Skin of body (tissue), 2 donors: ENCODE measurements around the gene DNAJC5G. TPM values are rescaled to one million over a fixed set of nuclear protein-coding genes. Genes with fewer than 3 reads are reported as not detected.
"Not testable (repeated sequence)": the region's sequence is repeated elsewhere in the genome, so short reads cannot be mapped to it uniquely, and the experiment has no call there.

ENCODE experiments used
- DNase-seq: peaks from one replicate; lab custom pipeline; 2025; lab: John Stamatoyannopoulos, UW
- total RNA-seq: library from RNA; depleted of rRNA; stranded (reverse); fragments of >200 nt; gene quantifications from one replicate; pipeline ENCODE4 v1.2.3, GENCODE V29; 2014

The DNAJC5G gene
- total RNA-seq, 1 donor from 2014 or later: not detected

GRCh38 chr2:27251766-27252165, 23.5 kb upstream of the DNAJC5G start:
- no peak for DNase-seq

DNA sequence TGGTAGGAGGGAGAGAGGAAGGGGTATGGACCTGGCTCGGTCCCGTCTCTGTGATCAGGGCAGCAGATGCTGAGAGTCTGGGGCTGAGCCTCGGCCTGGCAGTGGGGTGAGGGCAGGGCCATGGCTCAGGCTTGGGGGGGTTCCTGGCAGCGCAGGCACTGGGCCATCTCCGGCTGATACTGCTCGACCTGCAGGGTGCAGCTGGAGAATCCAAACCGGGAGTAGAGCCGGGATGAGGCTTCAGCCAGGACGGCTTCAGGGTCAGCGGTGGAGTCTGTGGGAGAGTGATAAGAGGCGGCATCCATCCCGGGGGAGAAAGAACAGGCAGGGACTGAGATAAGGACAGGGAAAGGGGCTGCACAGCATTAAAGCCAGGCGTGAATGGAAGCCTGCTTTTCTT, 20.0 kb upstream of the DNAJC5G start:
- no peak for DNase-seq

DNA sequence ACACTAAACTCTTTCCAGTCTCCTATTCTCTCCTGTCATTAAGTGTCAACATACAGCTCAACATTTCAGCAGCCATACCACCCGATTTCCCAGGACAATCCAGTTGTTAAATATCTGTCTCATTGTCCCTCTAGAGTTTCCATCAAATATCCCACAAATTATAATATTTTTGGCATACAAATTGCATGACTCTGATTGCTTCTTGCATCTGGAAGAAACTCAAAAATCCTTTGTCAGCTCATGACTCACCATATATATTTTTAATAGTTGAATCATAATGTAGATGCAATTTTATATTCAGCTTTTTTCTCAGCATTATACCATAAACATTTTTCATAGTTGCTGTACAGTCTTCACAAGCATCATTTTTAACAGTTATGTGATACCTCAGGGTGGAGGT, 19.6 kb upstream of the DNAJC5G start:
- no peak for DNase-seq

GRCh38 chr2:27256855-27257454, 18.3 kb upstream of the DNAJC5G start:
- DNase-seq: no peak

GRCh38 chr2:27258051-27258450, 17.2 kb upstream of the DNAJC5G start:
- no peak for DNase-seq

GRCh38 chr2:27261241-27261925, 13.8 kb upstream of the DNAJC5G start:
- no peak for DNase-seq

- DNase-seq: no peak
Observed at GRCh38 chr2:27261926-27262298, 13.3 kb upstream of the DNAJC5G start.

DNA sequence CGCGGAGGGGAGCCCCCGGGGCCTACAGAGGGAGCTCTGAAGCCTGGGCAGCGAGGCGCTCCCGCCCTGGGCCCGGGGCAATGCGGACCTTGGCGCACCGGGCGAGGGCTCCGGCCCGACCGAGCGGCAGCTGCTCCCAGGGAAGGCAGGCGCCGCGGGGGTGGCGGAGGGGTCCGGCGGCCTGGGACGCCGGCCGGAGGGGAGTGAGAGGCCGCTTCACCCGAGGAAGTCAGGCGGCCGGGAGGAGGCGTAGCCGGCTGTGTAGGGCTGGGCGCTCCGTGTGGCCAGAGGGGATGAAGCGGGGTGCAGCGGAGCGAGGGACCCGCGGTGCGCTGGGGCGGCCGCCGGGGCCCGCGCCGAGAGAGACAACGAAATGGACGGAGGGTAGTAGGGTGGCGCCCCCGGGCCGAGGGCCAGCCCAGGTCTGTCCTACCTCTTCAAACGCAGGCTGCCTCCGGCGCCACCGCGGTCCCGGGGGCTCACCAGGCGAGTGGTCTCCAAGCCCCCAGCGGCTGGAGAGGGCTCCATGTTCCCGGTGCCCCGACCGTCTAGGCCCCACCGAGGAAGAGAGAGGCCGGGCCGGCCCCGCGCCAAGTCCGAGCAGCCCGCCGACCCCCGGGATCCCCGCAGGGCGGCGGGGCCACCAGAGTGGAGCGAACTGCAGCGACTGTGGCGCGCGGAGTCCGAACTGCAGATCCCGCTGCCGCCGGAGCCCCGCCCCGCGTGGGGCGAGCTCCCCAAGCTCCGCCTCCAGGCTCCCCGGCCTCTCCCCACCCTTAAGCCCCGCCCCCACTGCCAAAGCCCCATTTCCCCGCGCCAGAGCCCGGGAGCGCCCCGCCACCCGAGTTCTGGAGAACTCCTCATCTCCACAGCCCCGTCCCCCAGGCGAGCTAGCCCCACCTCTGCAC, 12.6 kb upstream of the DNAJC5G start, which contains the start of gene SLC30A3:
SLC30A3 (minus strand) TSS at position 669 of the 908 bp plus-strand sequence; CDS start at position 528, 141 bp downstream.
- no peak for DNase-seq

- no peak for DNase-seq
Observed at GRCh38 chr2:27263287-27264252, 11.7 kb upstream of the DNAJC5G start.

GRCh38 chr2:27264253-27264752, 10.9 kb upstream of the DNAJC5G start:
- no peak for DNase-seq

DNA sequence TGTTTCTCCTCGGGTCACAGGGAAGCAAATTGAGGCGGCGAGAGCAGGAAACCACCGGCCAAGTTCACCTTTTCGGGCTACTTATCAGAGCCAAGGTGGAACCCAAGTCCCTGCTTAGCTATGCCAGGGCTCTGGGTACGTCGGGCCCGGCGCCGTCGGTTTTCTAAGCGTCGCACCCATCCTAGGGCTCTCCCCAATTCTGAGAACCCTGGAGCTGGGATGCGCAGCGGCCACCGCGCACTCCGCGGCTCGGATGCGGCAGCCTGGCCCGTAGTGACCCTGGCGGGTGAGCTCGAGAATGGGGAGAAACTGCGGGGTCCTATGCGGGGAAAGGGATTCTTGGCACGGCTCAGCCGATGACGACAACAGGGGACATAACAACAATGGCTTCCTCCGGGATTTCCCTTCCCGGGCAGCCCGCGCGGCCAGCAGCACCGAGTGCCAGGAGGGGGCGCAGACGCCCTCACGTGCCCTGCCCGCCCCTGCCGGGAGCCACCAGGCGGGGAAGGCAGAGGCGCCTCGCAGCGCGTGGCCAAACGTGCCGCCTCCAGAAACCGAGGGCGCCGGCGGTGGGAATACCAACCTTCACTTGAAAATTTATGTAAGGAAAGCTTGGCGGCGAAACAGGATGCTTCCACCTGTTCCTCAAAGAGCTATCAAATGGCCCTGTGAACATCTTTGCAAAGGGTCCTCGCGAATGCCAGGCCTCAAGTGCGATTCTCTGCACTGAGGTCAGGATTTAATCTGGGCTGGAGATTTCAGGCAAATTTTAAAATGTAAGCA, 10.3 kb upstream of the DNAJC5G start:
- DNase-seq: no peak

DNA sequence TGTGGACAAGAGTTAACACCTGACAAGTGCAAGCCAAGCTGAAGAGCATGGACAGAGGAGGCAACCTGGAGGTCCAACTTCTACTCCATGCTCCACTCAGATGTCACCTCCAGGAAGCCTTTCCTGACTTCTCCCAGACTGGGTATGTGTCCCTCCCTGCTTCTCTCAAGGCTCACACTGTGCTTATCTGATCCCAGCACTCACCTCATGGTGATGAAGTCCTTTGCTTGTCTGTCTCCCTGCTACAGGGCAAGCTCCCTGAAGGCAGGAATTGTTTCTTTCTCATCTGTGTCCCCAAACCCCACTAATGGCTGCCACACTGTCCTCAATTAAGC, 9.7 kb upstream of the DNAJC5G start:
- no peak for DNase-seq

DNA sequence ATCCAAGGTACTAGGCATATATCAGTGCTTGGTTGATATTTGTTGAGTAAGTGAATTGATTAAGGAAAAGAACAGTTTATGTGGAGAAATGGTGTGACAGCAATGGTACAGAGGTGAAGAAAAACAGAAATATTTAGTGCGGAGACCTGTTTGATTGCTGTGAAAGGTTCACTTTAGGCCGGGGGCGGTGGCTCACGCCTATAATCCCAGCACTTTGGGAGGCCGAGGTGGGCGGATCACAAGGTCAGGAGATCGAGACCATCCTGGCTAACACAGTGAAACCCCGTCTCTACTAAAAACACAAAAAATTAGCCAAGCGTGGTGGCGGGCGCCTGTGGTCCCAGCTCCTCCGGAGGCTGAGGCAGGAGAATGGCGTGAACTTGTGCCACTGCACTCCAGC, 6.9 kb upstream of the DNAJC5G start:
- DNase-seq: not testable (repeated sequence)

GRCh38 chr2:27270131-27270530, 5.1 kb upstream of the DNAJC5G start:
- no peak for DNase-seq

- no peak for DNase-seq
Observed at GRCh38 chr2:27270670-27271069, 4.6 kb upstream of the DNAJC5G start.

- DNase-seq: no peak
Observed at GRCh38 chr2:27271631-27272340, 3.4 kb upstream of the DNAJC5G start.

DNA sequence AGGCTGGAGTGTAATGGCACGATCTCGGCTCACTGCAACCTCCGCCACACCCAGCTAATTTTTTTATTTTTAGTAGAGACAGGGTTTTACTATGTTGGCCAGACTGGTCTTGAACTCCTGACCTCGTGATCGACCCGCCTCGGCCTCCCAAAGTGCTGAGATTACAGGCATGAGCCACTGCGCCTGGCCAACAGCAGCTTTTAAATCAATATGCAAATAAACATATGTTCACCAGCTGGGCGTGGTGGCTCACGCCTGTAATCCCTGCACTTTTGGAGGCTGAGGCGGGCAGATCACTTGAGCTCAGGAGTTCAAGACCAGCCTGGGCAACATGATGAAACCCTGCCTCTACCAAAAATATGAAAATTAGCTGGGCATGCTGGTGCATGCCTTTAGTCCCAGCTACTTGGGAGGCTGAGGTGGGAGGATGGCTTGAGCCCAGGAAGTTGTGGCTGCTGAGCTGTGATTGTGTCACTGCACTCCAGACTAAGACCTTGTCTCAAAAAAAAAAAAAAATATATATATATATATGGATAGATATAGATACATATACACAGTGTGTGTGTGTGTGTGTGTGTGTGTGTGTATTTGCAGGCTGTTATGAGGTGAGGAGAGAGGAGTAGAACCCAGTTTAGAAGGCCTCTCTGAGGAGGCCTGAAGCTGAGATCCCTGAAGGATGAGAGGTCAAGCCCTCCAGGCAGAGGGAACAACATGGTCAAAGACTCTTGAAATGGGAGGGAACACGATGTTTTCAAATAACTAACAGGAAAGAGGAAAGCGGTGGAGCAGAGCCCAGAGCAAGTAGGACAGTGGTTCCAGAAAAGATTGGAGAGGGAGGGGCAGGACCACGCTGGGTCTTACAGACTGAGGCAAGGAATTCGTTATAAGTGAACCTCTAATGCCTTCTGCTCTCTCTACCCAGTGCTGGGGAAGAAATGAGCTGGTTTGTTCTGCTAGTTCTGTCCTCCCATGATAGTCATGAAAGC, 2.4 kb upstream of the DNAJC5G start:
- not testable (repeated sequence) for DNase-seq

DNA sequence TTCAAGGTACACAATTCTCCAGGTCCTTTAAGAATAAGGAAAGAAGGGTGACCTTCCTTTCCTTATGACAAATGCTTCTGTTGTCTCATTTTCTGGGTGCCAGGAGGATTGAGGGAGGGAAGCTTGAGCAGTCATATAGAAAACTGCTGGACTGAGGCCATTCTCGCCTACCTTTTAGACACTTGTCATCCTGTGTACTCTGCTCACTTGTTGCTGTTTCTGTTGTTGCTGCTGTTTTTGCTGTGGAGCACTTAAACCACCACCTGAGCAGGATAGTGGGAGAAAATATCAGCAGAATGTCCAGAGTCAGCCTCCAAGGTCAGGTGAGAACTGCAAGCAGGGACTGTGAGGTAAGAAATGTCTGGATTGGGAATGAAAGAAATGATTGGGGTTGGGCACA, 2.8 kb downstream of the DNAJC5G start:
- no peak for DNase-seq
